Tibial artery (tissue), 4 donors: ENCODE measurements around the gene HOXA5.
A peak's percentile ranks its signal among the peaks of the same experiment; 100 is the strongest.

Source experiments
- DNase-seq, 2 donors: peaks; one replicate each; pipeline ENCODE4 v3.0.0-alpha.2; 2019
- H3K27ac ChIP-seq, 2 donors: fragments of 200-600 bp; sonication (generic) in 1 of 2; 1 replicate in 1 of 2; 2 replicates in 1 of 2; pipeline ENCODE4 v1.5.1; 2018 to 2019; ENCODE audit warnings: mild to moderate bottlenecking in 1 of 2
- H3K27me3 ChIP-seq, 2 donors: fragments of 200-600 bp; sonication (generic) in 1 of 2; one replicate each; pipeline versions ENCODE4 v1.5.1 to v1.6.0; 2016 to 2019
- H3K36me3 ChIP-seq, 3 donors: fragments of 200-600 bp; sonication (generic) in 2 of 3; one replicate each; pipeline ENCODE4 v1.5.1; 2016 to 2019; ENCODE audit warnings: mild to moderate bottlenecking in 2 of 3
- H3K4me1 ChIP-seq, 4 donors: fragments of 200-600 bp; sonication (generic) in 2 of 4; 1 replicate in 3 of 4; 2 replicates in 1 of 4; pipeline ENCODE4 v1.5.1; 2016 to 2019
- H3K4me3 ChIP-seq, 2 donors: fragments of 200-600 bp; sonication (generic) in 1 of 2; 1 replicate in 1 of 2; 2 replicates in 1 of 2; pipeline ENCODE4 v1.5.1; 2018 to 2019; ENCODE audit warnings: mild to moderate bottlenecking in 2 of 2
- H3K9me3 ChIP-seq, 3 donors: fragments of 200-600 bp; sonication (generic) in 1 of 3; one replicate each; pipeline ENCODE4 v1.5.1; 2016 to 2019
- intact Hi-C: fragments of 100-400 bp; cut with DNase I; formaldehyde crosslinking; loops from one replicate; pipeline ENCODE4 v1.15.0; 2023; ENCODE audit warnings: low total_unique reads
- TF ChIP-seq, protein P1 (sequence below), 2 experiments: fragments of 200-600 bp in 1 of 2; fragments of 450-650 bp in 1 of 2; IDR thresholded peaks; one replicate each; pipeline ENCODE4 v1.5.1; 2017 to 2019; ENCODE audit warnings: antibody characterized with exemption in 2 of 2, mild to moderate bottlenecking in 1 of 2, moderate library complexity in 1 of 2

The HOXA5 gene

GRCh38 chr7:27095897-27096767 lies 47.3 kb downstream of the HOXA5 start, which contains the start of gene HOXA1:
Gene HOXA1 (minus strand): TSS chr7:27096000. CDS start chr7:27095912, 88 bp downstream.
- H3K4me1 ChIP-seq: peaks cover 0 to 23% (median 18%) of the 10 kb centered on the region in 4 donors
- TF ChIP-seq, protein P1, sequence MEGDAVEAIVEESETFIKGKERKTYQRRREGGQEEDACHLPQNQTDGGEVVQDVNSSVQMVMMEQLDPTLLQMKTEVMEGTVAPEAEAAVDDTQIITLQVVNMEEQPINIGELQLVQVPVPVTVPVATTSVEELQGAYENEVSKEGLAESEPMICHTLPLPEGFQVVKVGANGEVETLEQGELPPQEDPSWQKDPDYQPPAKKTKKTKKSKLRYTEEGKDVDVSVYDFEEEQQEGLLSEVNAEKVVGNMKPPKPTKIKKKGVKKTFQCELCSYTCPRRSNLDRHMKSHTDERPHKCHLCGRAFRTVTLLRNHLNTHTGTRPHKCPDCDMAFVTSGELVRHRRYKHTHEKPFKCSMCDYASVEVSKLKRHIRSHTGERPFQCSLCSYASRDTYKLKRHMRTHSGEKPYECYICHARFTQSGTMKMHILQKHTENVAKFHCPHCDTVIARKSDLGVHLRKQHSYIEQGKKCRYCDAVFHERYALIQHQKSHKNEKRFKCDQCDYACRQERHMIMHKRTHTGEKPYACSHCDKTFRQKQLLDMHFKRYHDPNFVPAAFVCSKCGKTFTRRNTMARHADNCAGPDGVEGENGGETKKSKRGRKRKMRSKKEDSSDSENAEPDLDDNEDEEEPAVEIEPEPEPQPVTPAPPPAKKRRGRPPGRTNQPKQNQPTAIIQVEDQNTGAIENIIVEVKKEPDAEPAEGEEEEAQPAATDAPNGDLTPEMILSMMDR (IDR thresholded peaks at IDR 0.05): no peak
- peak within 1 kb of the TSS; percentile 80 to 83 for H3K4me3 ChIP-seq
- peak within 1 kb of the TSS; percentile 80 to 81 for H3K27ac ChIP-seq
- no peaks in the 10 kb centered on the region for H3K27me3 ChIP-seq
- H3K36me3 ChIP-seq: no peaks in the 10 kb centered on the region
- peak; percentile 75 to 88 for DNase-seq
- intact Hi-C loops: loop anchor here (5.0 to 10.0 kb wide), 2 partner anchors 46 to 1231 kb away; partner anchors contain the start of gene HOXA5
- H3K9me3 ChIP-seq: no peaks in the 10 kb centered on the region

GRCh38 chr7:27095050-27095896 lies 48.2 kb downstream of the HOXA5 start:
- H3K27ac ChIP-seq: no peak overlapping the region
- H3K36me3 ChIP-seq: no peaks in the 10 kb centered on the region
- TF ChIP-seq, protein P1 (IDR thresholded peaks at IDR 0.05): no peak
- no peak for DNase-seq
- no peaks in the 10 kb centered on the region for H3K9me3 ChIP-seq
- no peaks in the 10 kb centered on the region for H3K27me3 ChIP-seq
- intact Hi-C loops: loop anchor here (5.0 to 10.0 kb wide), 2 partner anchors 47 to 1230 kb away; partner anchors contain the start of gene HOXA5
- peaks cover 0 to 23% (median 18%) of the 10 kb centered on the region in 4 donors for H3K4me1 ChIP-seq
- H3K4me3 ChIP-seq: peak overlapping the region; percentile 80 to 83

- Histone ChIP-seq H3K27ac (no peak overlapping the region), H3K36me3 (no peaks in the 10 kb centered on the region), H3K27me3 (peaks cover 0 to under 1% of the 10 kb centered on the region in 2 donors), H3K4me3 (no peak overlapping the region), H3K9me3 (no peaks in the 10 kb centered on the region), H3K4me1 (peaks cover 0 to 23% (median 18%) of the 10 kb centered on the region in 4 donors)
- intact Hi-C loops: loop anchor here (5.0 to 10.0 kb wide), 3 partner anchors 48 to 1230 kb away; partner anchors contain the start of gene HOXA5
- TF ChIP-seq, protein P1 (IDR thresholded peaks at IDR 0.05): no peak
- DNase-seq: no peak
Measured at GRCh38 chr7:27094304-27095049, 49.0 kb downstream of the HOXA5 start.

- Histone ChIP-seq H3K27ac (no peak overlapping the region), H3K4me1 (peaks cover 0 to 14% (median 14%) of the 10 kb centered on the region in 4 donors), H3K27me3 (peaks cover 0 to 11% of the 10 kb centered on the region in 2 donors), H3K4me3 (no peak overlapping the region), H3K9me3 (peaks cover 0 to 1% (median 0%) of the 10 kb centered on the region in 3 donors), H3K36me3 (no peaks in the 10 kb centered on the region)
- TF ChIP-seq, protein P1 (IDR thresholded peaks at IDR 0.05): no peak
- intact Hi-C loops: loop anchor here (5.0 to 10.0 kb wide), 2 partner anchors 236 to 1229 kb away; no protein-coding TSS in a partner anchor
- no peak for DNase-seq
Measured at GRCh38 chr7:27093184-27093895, 50.1 kb downstream of the HOXA5 start.
